ENCODE measurements around the gene MAGI2.

MAGI2 gene

DNA sequence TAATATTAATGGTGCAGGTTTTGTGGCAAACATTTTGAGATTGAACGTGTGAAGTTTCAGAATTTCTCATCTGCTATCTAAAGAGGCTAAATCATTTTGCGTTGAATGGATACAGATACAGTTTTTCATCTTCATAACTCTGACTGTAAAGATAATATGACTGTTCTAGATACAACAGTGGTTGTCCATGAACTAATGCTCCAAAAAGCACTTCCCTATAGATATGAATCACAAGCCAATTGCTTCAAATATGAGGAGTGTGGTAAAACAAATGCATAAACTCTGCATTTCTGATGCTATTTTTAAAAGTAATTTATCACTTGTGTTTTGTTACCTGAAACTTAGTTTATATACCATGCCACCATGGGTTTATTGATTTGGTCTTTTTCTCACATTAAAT lies 750.1 kb downstream of the MAGI2 start:
- no peak for ATAC-seq (ENCODE audit: insufficient read depth, low read depth)
- Histone ChIP-seq H3K9me3 (ENCODE audit: insufficient read depth, low read length, severe bottlenecking) (no peaks in the 10 kb centered on the region), H3K79me2 (ENCODE audit: insufficient read depth, low read length) (no peaks in the 10 kb centered on the region), H3K4me3 (ENCODE audit: low read depth in 1 of 2, low read length in 2 of 2) (no peak overlapping the region), H3K4me1 (ENCODE audit: insufficient read depth, low read length) (no peaks in the 10 kb centered on the region), H3K9ac (ENCODE audit: low read depth, low read length) (no peak overlapping the region), H3K27me3 (ENCODE audit: insufficient read depth, low read length, poor library complexity) (no peaks in the 10 kb centered on the region), H3K4me2 (ENCODE audit: insufficient read depth, low read length) (no peak overlapping the region), H3K36me3 (ENCODE audit: insufficient read depth, low read length) (no peaks in the 10 kb centered on the region), H4K20me1 (ENCODE audit: insufficient read depth, low read length) (no peaks in the 10 kb centered on the region), H2AFZ (ENCODE audit: low read depth, low read length) (no peak overlapping the region), H3K27ac (ENCODE audit: low read length) (no peak overlapping the region)
- no peak for DNase-seq
- TF ChIP-seq EZH2 (IDR thresholded peaks at IDR 0.05; ENCODE audit: borderline replicate concordance, low read depth, low read length, severe bottlenecking) = no peak
- TF ChIP-seq, protein P1, sequence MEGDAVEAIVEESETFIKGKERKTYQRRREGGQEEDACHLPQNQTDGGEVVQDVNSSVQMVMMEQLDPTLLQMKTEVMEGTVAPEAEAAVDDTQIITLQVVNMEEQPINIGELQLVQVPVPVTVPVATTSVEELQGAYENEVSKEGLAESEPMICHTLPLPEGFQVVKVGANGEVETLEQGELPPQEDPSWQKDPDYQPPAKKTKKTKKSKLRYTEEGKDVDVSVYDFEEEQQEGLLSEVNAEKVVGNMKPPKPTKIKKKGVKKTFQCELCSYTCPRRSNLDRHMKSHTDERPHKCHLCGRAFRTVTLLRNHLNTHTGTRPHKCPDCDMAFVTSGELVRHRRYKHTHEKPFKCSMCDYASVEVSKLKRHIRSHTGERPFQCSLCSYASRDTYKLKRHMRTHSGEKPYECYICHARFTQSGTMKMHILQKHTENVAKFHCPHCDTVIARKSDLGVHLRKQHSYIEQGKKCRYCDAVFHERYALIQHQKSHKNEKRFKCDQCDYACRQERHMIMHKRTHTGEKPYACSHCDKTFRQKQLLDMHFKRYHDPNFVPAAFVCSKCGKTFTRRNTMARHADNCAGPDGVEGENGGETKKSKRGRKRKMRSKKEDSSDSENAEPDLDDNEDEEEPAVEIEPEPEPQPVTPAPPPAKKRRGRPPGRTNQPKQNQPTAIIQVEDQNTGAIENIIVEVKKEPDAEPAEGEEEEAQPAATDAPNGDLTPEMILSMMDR (IDR thresholded peaks at IDR 0.05; ENCODE audit: borderline replicate concordance, extremely low read depth, low read length, poor library complexity, severe bottlenecking) = no peak

DNA sequence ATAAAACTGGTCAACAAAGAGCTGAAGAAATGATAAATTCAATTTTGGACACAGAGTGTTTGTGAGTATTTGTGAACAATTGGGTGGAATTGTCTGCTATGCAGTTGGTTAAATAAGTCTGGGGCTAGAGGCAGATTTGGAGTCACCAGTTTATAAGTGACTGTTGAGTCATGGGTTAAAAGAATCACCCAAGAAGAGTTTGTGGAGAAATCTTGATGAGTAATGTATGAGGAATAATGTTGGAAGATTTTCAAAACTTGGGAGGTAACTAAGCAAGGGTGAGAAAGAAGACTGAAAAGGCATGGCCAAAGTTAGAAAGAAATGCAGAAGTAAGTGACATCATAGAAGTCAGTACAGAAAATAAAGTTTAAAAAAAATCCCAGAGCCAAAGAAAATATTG lies 750.7 kb downstream of the MAGI2 start:
- no peak for ATAC-seq (ENCODE audit: insufficient read depth, low read depth)
- H3K27ac ChIP-seq (ENCODE audit: low read length) = no peak overlapping the region

DNA sequence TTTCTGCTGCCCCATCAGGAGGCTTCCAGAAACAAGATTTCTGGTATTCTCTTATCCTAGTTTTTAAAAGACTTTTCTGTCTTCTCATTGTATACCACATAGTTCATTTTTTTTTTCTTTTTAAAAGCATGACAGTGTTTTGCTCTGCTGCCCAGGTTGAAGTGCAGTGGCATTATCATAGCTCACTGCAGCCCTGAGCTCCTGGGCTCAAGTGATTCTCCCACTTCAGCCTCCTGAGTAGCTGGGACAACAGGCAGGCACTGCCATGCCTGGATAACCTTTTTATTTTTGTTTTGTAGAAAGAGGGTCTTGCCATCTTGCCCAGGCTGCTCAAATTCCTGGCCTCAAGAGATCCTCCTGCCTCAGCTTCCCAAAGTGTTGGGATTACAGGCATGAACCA lies 757.6 kb downstream of the MAGI2 start:
- H3K27me3 ChIP-seq (ENCODE audit: insufficient read depth, low read length, poor library complexity) = no peaks in the 10 kb centered on the region
- ATAC-seq (ENCODE audit: insufficient read depth, low read depth) (no peak), DNase-seq (no peak)
- H2AFZ ChIP-seq (ENCODE audit: low read depth, low read length) = no peak overlapping the region
- no peak overlapping the region for H3K4me3 ChIP-seq (ENCODE audit: low read depth in 1 of 2, low read length in 2 of 2)
- no peak overlapping the region for H3K4me2 ChIP-seq (ENCODE audit: insufficient read depth, low read length)
- no peak overlapping the region for H3K9ac ChIP-seq (ENCODE audit: low read depth, low read length)
- no peaks in the 10 kb centered on the region for H3K79me2 ChIP-seq (ENCODE audit: insufficient read depth, low read length)
- no peaks in the 10 kb centered on the region for H3K9me3 ChIP-seq (ENCODE audit: insufficient read depth, low read length, severe bottlenecking)
- H3K4me1 ChIP-seq (ENCODE audit: insufficient read depth, low read length) = no peaks in the 10 kb centered on the region
- no peaks in the 10 kb centered on the region for H3K36me3 ChIP-seq (ENCODE audit: insufficient read depth, low read length)
- H4K20me1 ChIP-seq (ENCODE audit: insufficient read depth, low read length) = no peaks in the 10 kb centered on the region
- no peak for TF ChIP-seq EZH2 (IDR thresholded peaks at IDR 0.05; ENCODE audit: borderline replicate concordance, low read depth, low read length, severe bottlenecking)
- TF ChIP-seq, protein P1 (IDR thresholded peaks at IDR 0.05; ENCODE audit: borderline replicate concordance, extremely low read depth, low read length, poor library complexity, severe bottlenecking) = no peak
- H3K27ac ChIP-seq (ENCODE audit: low read length) = no peak overlapping the region

More for the DNA sequence above, 750.7 kb downstream of the MAGI2 start:
- H3K9ac ChIP-seq (ENCODE audit: low read depth, low read length) = no peak overlapping the region
- H3K79me2 ChIP-seq (ENCODE audit: insufficient read depth, low read length) = no peaks in the 10 kb centered on the region
- H3K27me3 ChIP-seq (ENCODE audit: insufficient read depth, low read length, poor library complexity) = no peaks in the 10 kb centered on the region
- H3K36me3 ChIP-seq (ENCODE audit: insufficient read depth, low read length) = no peaks in the 10 kb centered on the region
- no peaks in the 10 kb centered on the region for H3K9me3 ChIP-seq (ENCODE audit: insufficient read depth, low read length, severe bottlenecking)
- TF ChIP-seq, protein P1 (IDR thresholded peaks at IDR 0.05; ENCODE audit: borderline replicate concordance, extremely low read depth, low read length, poor library complexity, severe bottlenecking) = no peak
- no peaks in the 10 kb centered on the region for H4K20me1 ChIP-seq (ENCODE audit: insufficient read depth, low read length)
- no peak overlapping the region for H3K4me2 ChIP-seq (ENCODE audit: insufficient read depth, low read length)
- H3K4me1 ChIP-seq (ENCODE audit: insufficient read depth, low read length) = no peaks in the 10 kb centered on the region
- no peak for DNase-seq
- H2AFZ ChIP-seq (ENCODE audit: low read depth, low read length) = no peak overlapping the region
- H3K4me3 ChIP-seq (ENCODE audit: low read depth in 1 of 2, low read length in 2 of 2) = no peak overlapping the region

DNA sequence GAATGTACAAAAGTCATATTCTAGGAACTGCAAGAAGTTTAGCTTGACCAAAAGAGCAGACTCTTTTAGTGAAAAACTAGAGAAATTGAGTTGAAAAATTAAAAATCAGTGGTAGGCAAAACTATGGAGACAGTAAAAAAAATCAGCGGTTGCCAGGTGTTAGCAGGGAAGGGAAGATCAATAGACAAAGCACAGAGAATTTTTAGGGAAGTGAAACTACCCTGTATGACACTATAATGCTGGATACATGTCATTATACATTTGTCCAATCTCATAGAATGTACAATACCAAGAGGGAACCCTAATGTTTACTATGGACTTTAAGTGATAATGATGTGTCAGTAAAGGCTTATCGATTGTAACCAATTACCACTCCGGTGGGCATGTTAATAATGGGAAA lies 761.9 kb downstream of the MAGI2 start:
- DNase-seq (no peak), ATAC-seq (ENCODE audit: insufficient read depth, low read depth) (no peak)
- no peak overlapping the region for H3K9ac ChIP-seq (ENCODE audit: low read depth, low read length)
- no peaks in the 10 kb centered on the region for H4K20me1 ChIP-seq (ENCODE audit: insufficient read depth, low read length)
- no peaks in the 10 kb centered on the region for H3K27me3 ChIP-seq (ENCODE audit: insufficient read depth, low read length, poor library complexity)
- H3K4me3 ChIP-seq (ENCODE audit: low read depth in 1 of 2, low read length in 2 of 2) = no peak overlapping the region
- H3K4me2 ChIP-seq (ENCODE audit: insufficient read depth, low read length) = no peak overlapping the region
- no peaks in the 10 kb centered on the region for H3K79me2 ChIP-seq (ENCODE audit: insufficient read depth, low read length)
- no peak overlapping the region for H3K27ac ChIP-seq (ENCODE audit: low read length)
- H3K36me3 ChIP-seq (ENCODE audit: insufficient read depth, low read length) = no peaks in the 10 kb centered on the region
- no peaks in the 10 kb centered on the region for H3K4me1 ChIP-seq (ENCODE audit: insufficient read depth, low read length)
- TF ChIP-seq, protein P1 (IDR thresholded peaks at IDR 0.05; ENCODE audit: borderline replicate concordance, extremely low read depth, low read length, poor library complexity, severe bottlenecking) = no peak
- TF ChIP-seq EZH2 (IDR thresholded peaks at IDR 0.05; ENCODE audit: borderline replicate concordance, low read depth, low read length, severe bottlenecking) = no peak
- H3K9me3 ChIP-seq (ENCODE audit: insufficient read depth, low read length, severe bottlenecking) = no peaks in the 10 kb centered on the region
- no peak overlapping the region for H2AFZ ChIP-seq (ENCODE audit: low read depth, low read length)

Measured in DND-41 (cell line).